Stimulated activated CD8-positive, alpha-beta memory T cell treated with anti-CD3 and anti-CD28 coated beads, Interleukin-4, amount 100 ng/mL, for 24 hours (primary cell): ENCODE measurements around the gene SMPDL3B.
"Not testable (repeated sequence)": the region's sequence is repeated elsewhere in the genome, so short reads cannot be mapped to it uniquely, and the experiment has no call there.

Experiments used
- DNase-seq: peaks from one replicate; pipeline ENCODE4 v3.0.0-alpha.2; 2020; ENCODE audit warnings: low read depth

The SMPDL3B gene

DNA sequence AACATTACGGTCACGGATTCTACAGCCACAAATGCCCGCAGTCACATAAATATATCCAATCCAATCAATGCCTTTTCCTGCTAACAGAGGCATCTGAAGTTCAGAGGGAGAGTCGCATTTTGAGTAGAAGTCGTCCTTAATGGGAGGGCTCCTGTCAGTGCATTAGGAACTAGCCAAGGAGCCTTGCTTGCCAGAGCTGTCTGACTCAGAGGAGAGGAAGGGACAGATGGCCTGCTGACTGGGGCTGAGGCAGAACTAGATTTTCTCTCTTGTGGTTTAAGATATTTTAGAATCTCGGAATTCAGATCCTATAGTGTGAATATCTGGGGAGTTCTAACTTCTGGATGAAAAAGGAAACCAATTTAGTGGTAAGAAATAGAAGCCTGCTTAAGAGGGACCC lies 35.6 kb downstream of the SMPDL3B start:
- no peak for DNase-seq

DNA sequence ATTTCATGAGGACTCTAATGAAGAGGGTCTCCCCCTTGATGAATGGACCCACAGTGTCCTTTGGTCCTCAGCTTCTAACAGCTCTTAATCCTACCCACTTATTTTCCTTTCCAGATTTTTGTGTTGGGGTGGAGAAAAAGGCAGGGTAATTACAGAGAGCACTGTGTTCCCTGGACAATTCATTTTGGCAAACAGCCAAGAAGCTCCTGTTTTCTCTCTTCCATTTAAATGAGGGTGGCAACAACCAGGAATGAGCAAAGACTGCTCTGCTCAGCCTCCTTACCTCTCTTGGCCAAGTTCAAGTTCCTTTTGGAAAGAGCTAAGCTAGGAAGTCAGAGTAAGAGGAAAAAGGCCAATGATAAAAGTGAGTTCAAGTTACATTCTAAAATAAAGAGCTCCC lies 36.9 kb downstream of the SMPDL3B start:
- DNase-seq: no peak

- no peak for DNase-seq
Measured at GRCh38 chr1:27972141-27972540, 37.3 kb downstream of the SMPDL3B start.

- DNase-seq: no peak
Measured at GRCh38 chr1:27973771-27974416, 39.1 kb downstream of the SMPDL3B start.

DNA sequence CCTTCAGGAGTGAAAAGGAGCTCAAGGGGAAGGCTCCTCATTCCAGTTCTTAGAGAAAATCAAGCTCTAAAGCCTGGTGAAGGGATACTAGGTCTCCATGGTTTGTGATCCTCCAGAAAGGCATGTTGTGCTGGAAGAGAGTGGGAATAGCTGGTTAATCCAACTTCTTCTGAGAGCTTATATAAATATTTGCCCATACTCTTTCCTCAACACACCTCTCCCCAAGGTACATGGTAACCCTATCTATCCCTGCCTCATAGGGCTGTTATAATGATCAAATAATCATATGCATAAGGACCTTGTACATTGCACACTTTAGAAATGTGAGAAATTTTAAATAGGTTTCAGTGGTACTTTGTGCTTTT lies 39.6 kb downstream of the SMPDL3B start:
- no peak for DNase-seq

DNA sequence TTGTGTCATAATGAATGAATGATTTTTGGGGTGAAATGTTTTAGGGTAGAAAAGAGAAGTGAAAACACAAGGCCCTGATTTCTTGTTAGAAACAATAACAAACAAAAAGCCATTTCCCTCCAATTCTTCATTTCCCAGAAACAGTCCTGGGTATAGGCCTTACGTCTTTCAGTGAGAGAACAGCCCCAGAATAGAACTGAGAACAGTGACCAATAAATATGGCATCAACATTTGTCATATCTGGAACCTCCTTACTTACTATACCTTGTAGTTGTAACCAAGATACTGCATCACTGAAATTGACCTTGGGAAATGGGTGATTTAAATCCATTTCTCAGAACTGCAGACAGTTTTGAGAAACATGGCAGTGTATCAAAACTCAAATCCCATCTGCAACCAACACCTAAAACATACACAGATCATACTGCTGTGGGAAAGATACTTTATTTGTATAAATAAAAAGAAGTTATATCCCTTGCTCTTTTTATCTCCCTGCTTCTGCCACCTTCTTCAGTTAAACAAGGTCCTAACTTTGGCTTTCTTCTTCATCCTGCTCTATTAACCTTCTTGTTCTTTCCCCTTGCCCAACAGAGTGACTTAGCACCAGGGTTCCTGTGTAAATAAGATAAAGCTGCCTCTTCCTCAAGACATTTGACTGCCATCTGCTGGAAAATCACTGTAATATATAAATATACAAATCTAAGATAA lies 44.5 kb downstream of the SMPDL3B start:
- no peak for DNase-seq

GRCh38 chr1:27979859-27980201 lies 45.0 kb downstream of the SMPDL3B start:
- DNase-seq: no peak

- DNase-seq: no peak
Measured at GRCh38 chr1:27980216-27980845, 45.5 kb downstream of the SMPDL3B start.

GRCh38 chr1:27981145-27981544 lies 46.3 kb downstream of the SMPDL3B start:
- DNase-seq: no peak

- DNase-seq: no peak
Measured at GRCh38 chr1:27990920-27991537, 56.2 kb downstream of the SMPDL3B start.

DNA sequence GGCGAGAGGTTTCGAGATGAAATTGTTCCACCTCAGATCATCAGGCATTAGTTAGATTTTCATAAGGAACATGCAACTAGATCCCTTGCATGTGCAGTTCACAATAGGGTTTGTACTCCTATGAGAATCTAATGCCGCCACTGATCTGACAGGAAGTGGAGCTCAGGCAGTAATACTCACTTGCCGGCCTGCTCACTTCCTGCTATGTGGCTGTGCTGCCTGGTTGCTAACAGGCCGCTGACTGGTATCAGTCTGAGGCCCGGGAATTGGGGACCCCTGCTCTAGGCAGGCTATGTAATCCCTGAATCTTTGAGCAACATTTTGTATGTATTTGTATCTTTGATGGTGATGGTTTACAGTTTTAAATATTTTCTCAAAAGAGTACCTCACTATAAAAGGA lies 57.5 kb downstream of the SMPDL3B start:
- peak; percentile 9 for DNase-seq

- no peak for DNase-seq
Measured at GRCh38 chr1:27993241-27993640, 58.4 kb downstream of the SMPDL3B start.

- no peak for DNase-seq
Measured at GRCh38 chr1:27994060-27994459, 59.3 kb downstream of the SMPDL3B start.

GRCh38 chr1:27994526-27994925 lies 59.7 kb downstream of the SMPDL3B start:
- not testable (repeated sequence) for DNase-seq

GRCh38 chr1:27999055-27999454 lies 64.3 kb downstream of the SMPDL3B start:
- no peak for DNase-seq

GRCh38 chr1:28002600-28002999 lies 67.8 kb downstream of the SMPDL3B start:
- no peak for DNase-seq

DNA sequence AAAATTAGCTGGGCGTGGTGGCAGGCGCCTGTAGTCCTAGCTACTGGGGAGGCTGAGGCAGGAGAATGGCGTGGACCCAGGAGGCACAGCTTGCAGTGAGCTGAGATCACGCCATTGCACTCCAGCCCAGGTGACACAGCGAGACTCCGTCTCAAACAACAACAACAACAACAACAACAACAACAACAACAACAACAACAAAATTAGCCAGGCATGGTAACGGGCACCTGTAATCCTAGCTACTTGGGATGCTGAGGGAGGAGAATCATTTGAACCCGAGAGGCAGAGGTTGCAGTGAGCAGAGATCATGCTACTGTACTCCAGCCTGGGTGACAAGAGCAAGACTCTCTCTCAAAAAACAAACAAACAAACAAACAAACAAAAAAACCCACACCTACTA lies 68.3 kb downstream of the SMPDL3B start:
- not testable (repeated sequence) for DNase-seq
